Astrocyte of the hippocampus (primary cell): ENCODE data around the gene SPINT2.
"Not testable (repeated sequence)": the region's sequence is repeated elsewhere in the genome, so short reads cannot be mapped to it uniquely, and the experiment has no call there.

Experiments used
- DNase-seq: peaks from one replicate; pipeline ENCODE4 v3.0.0; 2011; ENCODE audit warnings: low read depth, low spot score

The SPINT2 gene, protein sequence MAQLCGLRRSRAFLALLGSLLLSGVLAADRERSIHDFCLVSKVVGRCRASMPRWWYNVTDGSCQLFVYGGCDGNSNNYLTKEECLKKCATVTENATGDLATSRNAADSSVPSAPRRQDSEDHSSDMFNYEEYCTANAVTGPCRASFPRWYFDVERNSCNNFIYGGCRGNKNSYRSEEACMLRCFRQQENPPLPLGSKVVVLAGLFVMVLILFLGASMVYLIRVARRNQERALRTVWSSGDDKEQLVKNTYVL

DNA sequence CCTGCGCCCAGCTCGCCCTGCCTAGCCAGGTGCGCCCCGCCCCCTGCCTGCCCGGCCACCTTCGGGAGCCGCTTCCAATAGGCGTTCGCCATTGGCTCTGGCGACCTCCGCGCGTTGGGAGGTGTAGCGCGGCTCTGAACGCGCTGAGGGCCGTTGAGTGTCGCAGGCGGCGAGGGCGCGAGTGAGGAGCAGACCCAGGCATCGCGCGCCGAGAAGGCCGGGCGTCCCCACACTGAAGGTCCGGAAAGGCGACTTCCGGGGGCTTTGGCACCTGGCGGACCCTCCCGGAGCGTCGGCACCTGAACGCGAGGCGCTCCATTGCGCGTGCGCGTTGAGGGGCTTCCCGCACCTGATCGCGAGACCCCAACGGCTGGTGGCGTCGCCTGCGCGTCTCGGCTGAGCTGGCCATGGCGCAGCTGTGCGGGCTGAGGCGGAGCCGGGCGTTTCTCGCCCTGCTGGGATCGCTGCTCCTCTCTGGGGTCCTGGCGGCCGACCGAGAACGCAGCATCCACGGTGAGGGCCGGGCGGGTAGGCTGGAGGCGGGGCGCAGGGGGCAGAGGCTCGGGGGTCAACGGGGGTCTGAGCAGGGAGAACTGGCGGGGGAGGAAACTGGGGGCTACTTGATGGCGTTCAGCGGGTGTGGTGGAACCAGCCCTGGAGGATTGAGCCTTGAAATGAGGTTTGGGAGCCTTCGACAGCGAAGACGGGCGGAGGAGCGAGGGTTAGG, at the start of gene SPINT2:
TSS of gene SPINT2 (plus strand) at position 88 of the 727 bp plus-strand sequence. CDS start at position 408, 320 bp downstream.
- peak; percentile 47 for DNase-seq

- DNase-seq = no peak
Observed at GRCh38 chr19:38216785-38217641, 47.4 kb upstream of the SPINT2 start.

DNA sequence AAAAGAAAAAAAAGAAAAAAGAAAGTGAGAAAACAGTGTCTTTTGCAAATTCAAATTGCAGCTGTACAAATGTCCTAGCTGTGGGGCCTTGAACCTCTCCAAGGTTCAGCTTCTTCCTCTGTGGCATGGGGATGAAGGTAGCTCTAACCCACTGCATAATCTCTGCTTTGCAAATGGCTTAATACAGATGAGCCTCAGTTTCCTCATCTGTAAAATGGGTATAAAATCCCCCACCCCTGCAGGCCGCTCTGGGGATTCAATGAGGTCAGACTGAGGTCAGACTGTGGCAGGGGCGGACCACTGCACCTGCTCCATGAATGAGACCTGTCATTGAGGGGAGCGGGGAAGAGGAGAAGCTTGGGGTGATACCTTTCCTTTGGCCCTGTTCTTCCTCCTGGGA, 46.2 kb upstream of the SPINT2 start:
- DNase-seq = no peak

GRCh38 chr19:38219221-38219620, 45.2 kb upstream of the SPINT2 start:
- no peak for DNase-seq

- no peak for DNase-seq
Observed at GRCh38 chr19:38221421-38221820, 43.0 kb upstream of the SPINT2 start.

DNA sequence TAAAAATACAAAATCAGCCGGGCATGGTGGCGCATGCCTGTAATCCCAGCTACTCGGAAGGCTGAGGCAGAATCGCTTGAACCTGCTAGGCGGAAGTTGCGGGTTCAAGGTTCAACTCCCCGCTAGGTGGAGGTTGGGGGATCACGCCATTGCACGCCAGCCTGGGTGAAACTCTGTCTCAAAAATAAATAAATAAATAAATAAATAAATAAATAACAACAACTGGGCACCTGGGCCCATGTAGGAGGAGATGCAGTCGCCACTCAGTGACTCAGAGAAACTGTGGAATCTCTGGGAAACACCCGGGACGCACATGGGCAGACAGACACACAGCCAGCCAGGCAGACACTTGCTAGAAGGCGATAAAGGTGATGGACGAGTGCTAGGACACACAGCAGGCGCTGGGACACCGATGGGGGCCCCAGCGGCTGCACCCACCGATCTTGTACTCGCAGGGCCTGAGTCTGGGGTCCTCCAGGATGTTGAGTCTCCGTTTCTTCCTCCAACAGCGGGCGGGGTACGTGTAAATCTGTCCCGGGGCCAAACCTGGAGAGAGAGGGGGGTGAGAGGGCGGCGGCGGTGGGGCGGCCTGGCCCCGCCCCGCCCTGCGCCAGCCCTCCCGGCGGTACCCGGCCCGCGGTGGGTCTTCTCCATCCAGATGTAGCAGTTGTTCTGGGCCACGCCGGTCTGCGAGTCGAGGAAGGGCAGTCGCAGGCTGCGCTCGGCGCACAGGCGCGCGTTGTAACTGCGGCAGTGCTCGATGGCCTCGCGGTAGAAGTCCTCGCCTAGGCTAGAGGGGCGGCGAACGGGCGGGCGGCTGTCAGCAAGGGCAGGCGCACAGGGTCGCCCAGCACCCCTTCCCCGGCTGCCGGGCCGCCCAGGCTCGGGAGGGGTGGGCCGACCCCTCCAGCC, 42.2 kb upstream of the SPINT2 start:
- no peak for DNase-seq

DNA sequence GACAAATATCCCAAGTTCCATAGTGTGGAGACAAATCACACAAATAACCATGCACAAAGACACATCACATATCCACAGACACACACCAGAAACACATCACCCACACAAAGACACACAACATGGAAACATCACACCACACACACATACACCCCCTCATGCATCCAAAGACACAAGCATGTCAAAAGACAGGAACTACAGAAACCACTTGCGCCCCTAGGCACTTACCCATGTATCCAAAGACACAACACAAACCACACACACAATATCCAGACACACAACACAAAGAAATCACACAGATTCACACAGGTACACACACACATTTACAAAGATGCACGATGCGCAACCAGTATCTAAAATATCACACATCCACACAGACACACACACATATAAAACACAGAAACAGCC, 41.3 kb upstream of the SPINT2 start:
- DNase-seq = no peak

DNA sequence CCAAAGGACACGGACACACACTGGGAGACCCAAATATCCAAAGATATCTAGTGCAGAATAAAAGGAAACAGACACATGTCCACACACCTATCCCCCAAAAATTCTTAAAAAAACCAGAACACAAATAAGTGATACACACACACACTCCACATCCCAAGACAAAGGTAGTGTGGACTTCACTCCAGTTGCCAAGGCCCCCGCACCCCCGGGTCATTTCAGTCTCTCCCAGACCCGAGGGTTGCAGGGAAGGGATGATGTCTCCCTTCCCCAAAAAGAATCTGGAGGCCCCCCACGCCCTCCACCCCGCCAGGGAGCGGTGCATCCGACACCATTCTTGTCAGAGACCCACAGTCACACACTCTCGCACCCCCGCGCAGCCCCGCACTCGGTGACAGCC, 40.8 kb upstream of the SPINT2 start:
- DNase-seq = no peak

- DNase-seq = peak; percentile 91
Observed at GRCh38 chr19:38224014-38224862, 40.1 kb upstream of the SPINT2 start, which contains the start of gene DPF1. Gene DPF1 (minus strand): TSS chr19:38224222. CDS start chr19:38224142, 80 bp downstream.

- not testable (repeated sequence) for DNase-seq
Observed at GRCh38 chr19:38224863-38225218, 39.5 kb upstream of the SPINT2 start.

DNA sequence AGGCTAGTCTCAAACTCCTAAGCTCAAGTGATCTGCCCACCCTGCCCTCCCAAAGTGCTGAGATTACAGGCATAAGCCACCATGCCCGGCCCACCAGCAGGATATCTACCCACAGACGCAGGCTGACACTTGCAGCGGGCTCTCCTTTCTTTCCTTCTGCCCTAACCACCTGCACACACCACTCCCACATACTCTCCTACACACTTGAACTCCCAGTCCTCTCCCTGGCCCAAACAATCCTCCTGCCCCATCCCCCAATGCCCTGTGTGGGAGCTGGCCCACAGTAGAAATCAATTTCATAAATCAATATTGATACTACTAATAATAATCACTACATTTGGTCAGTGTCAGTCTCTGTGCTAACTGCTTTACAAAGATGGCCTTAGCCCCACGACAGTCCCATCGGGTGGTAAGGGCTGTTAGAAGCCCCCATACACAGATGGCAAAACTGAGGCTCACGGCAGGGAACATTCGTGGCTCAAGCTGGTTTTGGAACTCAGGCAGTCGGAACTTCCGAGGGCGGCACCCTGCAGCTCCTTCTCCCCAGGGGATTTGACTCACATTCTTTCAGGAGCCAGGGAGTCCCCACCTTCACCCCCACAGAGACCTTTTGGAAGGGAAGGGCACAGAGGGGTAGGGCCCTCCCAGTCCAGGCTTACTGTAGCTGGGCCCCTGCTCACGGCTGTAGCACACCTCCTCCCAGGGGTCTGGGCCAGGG, 36.9 kb upstream of the SPINT2 start:
- no peak for DNase-seq

GRCh38 chr19:38228005-38228377, 36.4 kb upstream of the SPINT2 start:
- no peak for DNase-seq

- DNase-seq = peak; percentile 41
Observed at GRCh38 chr19:38228491-38229439, 35.6 kb upstream of the SPINT2 start.

DNA sequence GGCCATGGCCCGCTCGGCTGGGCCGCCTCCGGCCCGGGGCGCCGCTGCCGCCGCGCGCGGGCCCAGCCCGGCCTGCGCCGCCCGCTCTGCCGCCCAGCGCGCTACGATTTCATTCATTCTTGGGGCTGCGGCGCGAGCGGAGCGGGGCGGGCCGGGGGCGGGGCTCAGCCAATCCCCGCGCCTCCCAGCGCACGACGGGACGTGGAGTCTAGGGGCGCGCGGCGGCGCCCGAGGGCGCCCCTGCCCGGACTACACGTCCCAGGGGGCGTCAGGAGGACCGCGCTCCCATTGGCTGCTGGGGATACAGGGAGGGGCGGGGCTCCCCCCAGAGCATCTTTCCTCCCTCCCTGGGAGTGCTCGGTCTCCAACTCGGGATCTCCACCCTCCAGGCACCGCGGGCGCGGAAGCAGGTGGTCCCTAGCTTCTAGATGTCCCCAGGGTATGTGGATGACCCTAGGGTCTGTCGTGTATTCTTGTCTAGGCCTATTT, 34.7 kb upstream of the SPINT2 start:
- peak; percentile 97 for DNase-seq

GRCh38 chr19:38230506-38231133, 33.8 kb upstream of the SPINT2 start:
- DNase-seq = not testable (repeated sequence)

GRCh38 chr19:38231918-38232317, 32.5 kb upstream of the SPINT2 start:
- no peak for DNase-seq

- DNase-seq = peak; percentile 82
Observed at GRCh38 chr19:38233740-38234251, 30.6 kb upstream of the SPINT2 start.

DNA sequence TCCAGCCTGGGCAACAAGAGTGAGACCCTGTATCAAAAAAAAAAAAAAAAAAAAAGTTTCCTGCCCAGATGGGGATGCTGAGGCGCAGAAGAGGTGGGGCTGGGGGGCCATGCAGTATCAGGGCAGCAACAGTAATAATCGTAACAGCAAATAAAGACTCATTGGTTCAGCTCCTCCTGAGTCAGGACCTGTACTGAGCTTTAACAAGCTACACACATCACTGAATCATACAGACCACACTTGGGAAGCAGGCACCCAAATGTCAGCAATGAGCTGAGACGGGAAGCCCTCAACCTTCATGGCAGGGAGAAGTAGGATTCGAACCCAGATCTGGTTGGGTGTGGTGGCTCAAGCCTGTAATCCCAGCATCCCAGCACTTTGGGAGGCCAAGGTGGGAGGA, 29.8 kb upstream of the SPINT2 start:
- DNase-seq = no peak
